ENCODE data around the gene PCYT1B.
"Not testable (repeated sequence)": the region's sequence is repeated elsewhere in the genome, so short reads cannot be mapped to it uniquely, and the experiment has no call there.

Gene PCYT1B

DNA sequence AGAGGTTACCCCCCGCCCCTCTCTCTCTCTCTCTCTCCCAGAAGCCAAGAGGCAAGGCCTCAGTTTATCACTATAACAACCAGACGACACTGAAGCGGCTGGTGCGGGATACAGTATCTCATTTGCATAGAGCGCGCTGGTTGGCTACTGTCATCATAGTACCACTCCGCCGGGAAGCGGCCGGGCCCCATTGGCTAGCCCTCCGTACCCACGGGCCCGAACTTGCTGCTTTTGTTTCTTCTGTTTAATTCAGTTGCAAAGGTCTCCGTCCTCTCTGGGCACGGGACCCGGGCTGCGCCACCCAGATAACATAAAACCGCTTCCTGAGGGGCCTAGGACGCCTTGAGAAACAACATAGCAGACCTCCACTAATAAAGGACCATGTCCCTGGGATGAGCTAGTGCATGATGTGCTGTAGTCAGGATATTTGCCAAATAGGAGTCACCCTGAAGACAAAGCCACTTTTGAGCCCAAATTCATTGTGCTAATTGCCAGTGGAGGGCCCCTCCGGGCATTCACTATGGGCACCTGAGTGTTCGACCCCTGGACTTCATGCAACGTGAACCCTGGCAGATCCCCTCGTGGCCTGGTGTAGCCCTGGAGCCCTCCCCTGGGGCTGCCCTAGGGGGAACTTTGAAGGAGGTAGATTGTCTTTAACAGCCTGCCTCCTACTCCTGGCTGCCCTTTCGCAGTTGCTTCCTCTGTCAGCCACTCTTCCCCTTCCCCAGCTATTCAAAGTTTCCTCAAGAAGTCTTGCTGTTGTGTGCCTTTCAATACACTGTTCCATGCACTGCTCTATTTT, at the start of gene PCYT1B:
TSS of gene PCYT1B (minus strand) at position 91 of the 802 bp plus-strand sequence. CDS start 242 bp downstream, outside the sequence.
- DNase-seq (ENCODE audit: low spot score), result no peak

DNA sequence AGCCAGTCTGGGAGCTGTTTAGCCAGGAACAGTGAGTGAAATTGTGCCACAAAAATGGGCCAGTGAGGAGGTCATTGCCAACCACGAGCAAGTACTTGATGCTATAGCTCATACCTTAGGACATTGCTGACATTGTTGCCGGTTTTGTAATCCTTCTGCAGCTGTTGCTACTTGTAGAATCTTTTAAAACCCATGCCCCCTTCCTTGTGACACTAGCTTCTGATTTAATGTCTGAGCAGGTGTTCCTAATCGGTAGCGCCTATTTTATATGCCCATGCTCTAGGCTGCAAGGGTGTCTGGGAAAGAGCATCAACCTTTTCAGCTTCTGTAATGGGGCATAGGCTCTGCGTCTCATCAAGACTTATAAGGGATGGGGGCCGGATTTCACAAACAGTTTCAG, 49.1 kb upstream of the PCYT1B start:
- DNase-seq (ENCODE audit: low spot score), result no peak

GRCh38 chrX:24694825-24695224, 47.7 kb upstream of the PCYT1B start:
- no peak for DNase-seq (ENCODE audit: low spot score)

GRCh38 chrX:24693453-24694202, 46.5 kb upstream of the PCYT1B start, which contains the start of gene POLA1:
Gene POLA1, plus strand, starts transcription at chrX:24693918. Its CDS starts 44 bp downstream, at chrX:24693962.
- DNase-seq (ENCODE audit: low spot score), result peak; percentile 68

- DNase-seq (ENCODE audit: low spot score), result no peak
Observed at GRCh38 chrX:24692305-24692704, 45.2 kb upstream of the PCYT1B start.

- no peak for DNase-seq (ENCODE audit: low spot score)
Observed at GRCh38 chrX:24684048-24684447, 36.9 kb upstream of the PCYT1B start.

- DNase-seq (ENCODE audit: low spot score), result no peak
Observed at GRCh38 chrX:24682739-24683432, 35.7 kb upstream of the PCYT1B start.

- DNase-seq (ENCODE audit: low spot score), result no peak
Observed at GRCh38 chrX:24676403-24677024, 29.4 kb upstream of the PCYT1B start.

DNA sequence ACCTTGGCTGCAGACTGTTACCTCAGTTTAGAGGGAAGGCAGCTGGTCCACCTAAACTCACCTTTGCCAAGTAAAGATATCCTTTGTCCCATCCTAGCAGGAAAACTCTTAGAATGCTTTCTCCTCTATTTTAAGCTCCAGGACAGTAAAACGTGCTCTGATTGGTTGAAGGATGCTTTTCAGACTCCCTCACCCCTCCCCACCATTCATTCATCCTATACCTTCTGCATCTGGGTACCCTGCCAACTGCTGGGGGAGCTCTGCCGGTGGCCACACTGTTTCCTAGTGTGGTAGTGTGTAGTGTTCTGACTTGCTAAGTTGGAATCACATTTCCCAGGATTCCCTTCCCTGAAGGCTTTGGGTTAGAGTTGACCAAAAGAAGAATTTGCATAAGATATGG, 26.3 kb upstream of the PCYT1B start:
- DNase-seq (ENCODE audit: low spot score), result no peak

GRCh38 chrX:24672701-24673190, 25.6 kb upstream of the PCYT1B start:
- DNase-seq (ENCODE audit: low spot score), result peak; percentile 5

DNA sequence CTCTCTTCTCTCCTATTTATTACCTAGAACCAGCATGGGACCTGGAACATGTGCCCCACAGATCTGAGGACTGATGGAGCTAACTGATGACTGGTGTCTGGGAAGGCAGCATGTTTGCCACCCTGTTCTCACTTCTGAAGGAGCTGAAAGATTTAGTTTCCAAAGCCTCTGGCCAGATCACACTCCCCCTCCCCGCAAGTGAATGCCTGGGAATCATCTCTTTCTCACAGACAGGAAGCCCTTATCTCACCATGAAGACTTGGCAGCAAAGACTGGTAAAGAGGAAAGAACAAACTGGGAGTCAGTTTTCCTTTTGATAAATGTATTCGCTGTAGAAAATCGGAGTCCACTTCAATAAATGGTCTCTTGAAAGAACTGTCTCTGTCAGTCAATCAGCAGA, 21.0 kb upstream of the PCYT1B start:
- DNase-seq (ENCODE audit: low spot score), result no peak

DNA sequence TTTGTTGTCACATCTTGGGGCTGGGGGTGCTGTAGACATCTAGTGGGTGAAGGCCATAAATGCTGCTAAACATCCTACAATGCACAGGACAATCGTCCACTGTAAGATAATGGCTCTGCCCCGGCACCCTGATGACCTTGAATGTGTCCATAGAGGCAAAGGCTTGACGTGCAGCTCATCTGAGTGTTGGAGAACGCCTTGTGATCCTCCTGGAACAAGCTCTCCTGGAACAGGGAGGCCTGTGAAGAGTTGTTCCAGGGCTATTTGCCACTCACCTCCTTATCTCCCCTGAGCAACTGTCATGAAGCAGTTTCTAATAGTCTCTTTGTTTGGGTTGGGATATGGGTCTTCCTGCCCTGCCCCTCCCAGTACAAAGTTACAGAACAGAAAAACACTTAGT, 15.2 kb upstream of the PCYT1B start:
- DNase-seq (ENCODE audit: low spot score), result no peak

GRCh38 chrX:24661292-24661691, 14.1 kb upstream of the PCYT1B start:
- no peak for DNase-seq (ENCODE audit: low spot score)

DNA sequence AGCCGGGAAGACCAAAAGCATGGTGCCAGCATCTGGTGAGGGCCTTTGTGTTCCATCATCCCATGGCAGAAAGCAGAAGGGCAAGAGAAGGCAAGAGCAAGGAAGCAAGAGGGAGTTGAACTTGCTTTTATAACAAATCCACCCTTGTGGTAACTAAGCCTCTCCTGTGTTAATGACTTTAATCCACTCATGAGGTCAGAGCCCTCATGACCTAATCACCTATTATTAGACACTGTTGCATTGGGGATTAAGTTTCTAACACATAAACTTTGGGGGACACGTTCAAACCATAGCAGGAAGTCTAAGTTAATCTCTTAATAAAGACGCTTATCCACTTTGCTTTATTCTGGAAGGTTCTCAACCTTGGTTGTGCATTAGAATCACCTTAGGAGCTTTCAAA, 12.5 kb upstream of the PCYT1B start:
- no peak for DNase-seq (ENCODE audit: low spot score)

DNA sequence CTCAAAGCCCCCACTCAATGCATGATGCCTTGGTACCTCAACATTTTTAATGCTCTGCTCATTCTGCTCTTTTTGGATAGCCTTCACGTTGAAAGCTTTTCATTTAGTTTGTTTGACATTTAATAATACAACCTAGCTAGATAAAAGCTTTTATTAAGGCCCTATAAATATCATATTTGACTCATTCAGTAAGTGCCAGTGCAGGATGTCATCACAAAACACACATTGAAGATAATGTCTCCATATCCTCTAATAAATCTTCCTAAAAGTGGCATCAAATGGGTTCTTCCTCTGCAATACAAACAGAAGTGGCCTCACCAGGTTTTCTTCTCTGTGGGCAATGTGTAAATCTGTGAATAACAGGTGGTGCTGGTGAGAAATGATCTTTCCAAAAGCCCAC, 12.0 kb upstream of the PCYT1B start:
- no peak for DNase-seq (ENCODE audit: low spot score)

DNA sequence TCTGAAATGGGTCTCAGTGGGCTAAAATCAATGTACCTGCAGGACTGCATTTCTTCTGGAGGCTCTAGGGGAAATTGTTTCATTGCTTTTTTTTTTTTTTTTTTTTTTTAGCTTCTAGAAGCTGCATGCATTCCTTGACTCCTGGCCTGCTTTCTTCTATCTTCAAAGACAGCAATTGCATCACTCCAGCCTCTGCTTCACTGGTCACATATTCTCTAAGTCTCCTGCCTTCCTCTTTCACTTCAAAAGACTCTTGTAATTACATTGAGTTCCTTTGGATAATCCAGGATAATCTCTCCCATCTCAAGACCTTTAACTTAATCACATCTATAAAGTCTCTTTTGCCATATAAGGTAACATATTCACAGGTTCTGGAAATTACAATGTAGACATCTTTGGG, 11.3 kb upstream of the PCYT1B start:
- DNase-seq (ENCODE audit: low spot score), result no peak

GRCh38 chrX:24657671-24658386, 10.7 kb upstream of the PCYT1B start:
- no peak for DNase-seq (ENCODE audit: low spot score)

GRCh38 chrX:24655679-24656078, 8.5 kb upstream of the PCYT1B start:
- not testable (repeated sequence) for DNase-seq (ENCODE audit: low spot score)

- DNase-seq (ENCODE audit: low spot score), result no peak
Observed at GRCh38 chrX:24651783-24652182, 4.6 kb upstream of the PCYT1B start.

DNA sequence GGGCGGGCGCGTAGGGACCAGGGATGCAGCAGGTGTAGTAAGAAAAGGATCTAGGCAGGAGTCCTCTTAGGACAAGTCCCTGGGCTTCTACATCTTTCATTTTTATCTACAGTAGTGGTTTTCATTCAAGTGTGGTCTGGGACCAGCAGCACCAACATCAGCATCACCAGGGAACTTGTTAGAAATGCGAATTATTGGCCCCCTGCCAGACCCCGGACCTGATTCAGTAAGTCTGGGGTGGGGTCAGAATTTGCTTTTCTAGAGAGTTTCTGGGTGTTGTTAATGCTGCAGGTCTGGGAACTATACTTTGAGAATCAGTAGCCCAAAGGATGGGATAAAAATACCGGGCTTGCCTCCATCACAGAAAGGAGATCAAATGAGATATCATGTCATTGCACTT, 1.3 kb upstream of the PCYT1B start:
- DNase-seq (ENCODE audit: low spot score), result no peak

GRCh38 chrX:24646745-24647182, 383 bp downstream of the PCYT1B start:
- no peak for DNase-seq (ENCODE audit: low spot score)
